Activated T-cell treated with anti-CD3 and anti-CD28 coated beads for 24 hours (primary cell): ENCODE measurements around the gene CALML6.
"Not testable (repeated sequence)": the region's sequence is repeated elsewhere in the genome, so short reads cannot be mapped to it uniquely, and the experiment has no call there.

Source experiments
- DNase-seq: peaks from one replicate; pipeline ENCODE4 v3.0.0-alpha.2; 2020; ENCODE audit warnings: low read depth

CALML6 gene, protein sequence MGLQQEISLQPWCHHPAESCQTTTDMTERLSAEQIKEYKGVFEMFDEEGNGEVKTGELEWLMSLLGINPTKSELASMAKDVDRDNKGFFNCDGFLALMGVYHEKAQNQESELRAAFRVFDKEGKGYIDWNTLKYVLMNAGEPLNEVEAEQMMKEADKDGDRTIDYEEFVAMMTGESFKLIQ

DNA sequence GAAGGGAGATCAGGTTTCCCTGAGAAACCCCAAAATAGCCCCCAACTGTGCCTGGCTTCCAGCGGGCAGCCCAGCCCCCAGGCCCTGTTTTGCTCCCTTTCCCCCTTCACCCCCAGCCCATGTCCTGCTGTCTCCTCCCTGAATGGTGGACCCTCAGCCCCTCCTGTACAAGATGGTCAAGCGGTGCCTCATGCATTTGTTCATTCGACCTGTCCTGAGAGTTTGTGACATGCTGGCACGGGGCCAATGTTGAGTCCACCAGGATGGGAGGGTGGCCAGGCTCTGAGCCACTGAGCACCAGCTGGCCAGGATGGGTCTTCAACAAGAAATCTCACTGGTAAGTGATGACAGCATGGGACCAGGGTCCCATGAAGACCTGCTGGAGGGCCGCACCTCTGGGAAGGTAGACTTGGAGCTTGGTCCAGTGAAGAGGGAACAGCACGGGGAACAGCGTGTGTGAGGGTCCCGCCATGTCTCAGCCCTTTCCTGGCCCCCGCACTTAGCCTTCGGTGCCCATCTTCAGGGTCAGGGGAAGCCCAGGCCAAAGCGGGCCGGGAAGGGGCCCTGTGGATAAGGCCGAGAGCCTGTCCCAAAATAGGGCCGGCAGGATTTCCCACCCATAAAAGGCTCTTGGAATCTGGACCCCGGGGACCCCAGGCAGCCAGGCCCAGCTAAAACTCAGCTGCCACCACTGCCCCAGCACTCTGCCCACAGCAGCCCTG is at the start of gene CALML6:
Gene CALML6, plus strand, starts transcription at position 290 of the 722 bp plus-strand sequence. Its CDS starts 21 bp downstream, at position 311.
- DNase-seq, result no peak

DNA sequence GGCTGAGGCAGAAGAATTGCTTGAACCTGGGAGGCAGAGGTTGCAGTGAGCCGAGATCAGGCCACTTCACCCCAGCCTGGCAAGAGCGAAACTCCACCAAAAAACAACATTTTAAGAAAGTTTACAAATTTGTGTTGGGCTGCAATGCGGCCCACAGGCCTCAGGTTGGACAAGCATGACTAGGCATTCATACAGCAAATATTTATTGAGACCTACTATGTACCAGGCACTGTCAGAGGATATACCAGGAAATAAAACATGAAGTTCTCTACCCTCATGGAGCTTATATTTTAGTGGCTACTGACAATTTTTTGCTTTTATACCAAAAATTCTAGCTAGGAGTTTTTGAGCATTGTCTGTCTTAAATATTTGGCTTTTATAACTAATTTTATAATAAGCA is 47.9 kb upstream of the CALML6 start:
- no peak for DNase-seq

DNA sequence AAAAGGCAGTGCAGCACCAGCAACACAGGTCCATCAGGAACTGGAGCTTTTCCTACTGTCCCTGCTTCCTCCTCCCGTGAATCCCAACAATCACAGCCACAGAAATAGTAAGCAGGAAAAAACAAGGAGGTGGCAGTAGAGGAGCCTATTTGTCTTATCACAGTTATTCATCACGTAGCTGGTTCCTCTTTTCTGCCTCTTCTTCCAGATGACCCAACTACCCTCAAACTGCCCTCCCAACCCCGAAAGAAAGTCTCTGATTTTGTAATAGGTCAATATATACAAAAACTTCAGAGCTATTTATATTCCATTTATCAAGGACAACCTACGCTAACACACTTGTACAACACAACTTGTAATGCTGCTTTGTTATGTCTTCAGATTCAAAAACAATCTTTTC is 45.6 kb upstream of the CALML6 start:
- DNase-seq, result no peak

DNA sequence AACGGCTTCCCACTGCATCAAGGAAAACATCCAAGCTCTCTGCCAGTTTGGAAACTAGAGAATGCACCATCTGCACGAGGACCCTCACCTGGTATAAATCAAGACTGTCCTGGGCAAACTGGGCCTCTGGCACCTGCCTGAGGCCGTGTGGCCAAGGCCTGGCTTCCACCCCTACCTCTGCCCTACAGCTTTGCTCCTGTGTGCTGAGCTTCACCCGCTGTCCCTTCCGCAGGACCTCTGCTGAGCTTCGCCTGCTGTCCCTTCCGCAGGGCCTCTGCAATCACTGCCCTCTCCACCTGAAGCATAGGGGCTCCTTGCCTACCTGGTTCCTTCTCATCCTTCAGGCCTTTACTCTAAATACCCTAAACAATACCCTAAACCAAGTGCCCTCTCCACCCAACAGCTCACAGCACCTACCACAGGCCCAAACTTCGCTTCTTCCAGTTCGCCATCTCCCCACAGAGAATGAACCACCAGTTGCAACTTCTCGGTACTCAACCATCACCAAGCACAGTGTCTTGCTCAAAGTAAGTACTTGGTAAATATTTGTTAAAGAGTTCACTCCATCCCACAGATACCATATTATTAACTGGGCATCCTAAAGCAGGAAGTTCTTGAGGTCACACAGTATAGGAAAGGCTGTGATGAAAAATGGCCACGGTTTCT is 42.6 kb upstream of the CALML6 start:
- no peak for DNase-seq

DNA sequence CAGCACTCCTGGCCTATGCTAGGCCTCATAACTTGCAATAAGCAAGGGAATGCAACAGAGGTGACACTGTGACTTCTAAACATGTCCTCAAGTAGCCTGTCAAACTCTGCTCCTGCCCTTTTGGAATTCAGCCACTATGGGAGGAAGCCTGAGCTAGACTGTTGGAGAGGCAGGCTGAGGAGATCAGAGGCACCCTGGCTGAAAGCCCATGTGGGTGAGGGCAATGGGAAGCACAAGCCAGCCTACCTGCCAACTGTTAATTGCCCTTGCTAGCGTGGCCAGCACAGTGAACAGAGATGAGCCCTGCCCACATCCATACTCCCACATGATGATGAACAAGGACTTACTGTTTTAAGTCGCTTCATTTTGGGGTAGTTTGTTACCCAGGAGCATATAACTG is 41.9 kb upstream of the CALML6 start:
- no peak for DNase-seq

DNA sequence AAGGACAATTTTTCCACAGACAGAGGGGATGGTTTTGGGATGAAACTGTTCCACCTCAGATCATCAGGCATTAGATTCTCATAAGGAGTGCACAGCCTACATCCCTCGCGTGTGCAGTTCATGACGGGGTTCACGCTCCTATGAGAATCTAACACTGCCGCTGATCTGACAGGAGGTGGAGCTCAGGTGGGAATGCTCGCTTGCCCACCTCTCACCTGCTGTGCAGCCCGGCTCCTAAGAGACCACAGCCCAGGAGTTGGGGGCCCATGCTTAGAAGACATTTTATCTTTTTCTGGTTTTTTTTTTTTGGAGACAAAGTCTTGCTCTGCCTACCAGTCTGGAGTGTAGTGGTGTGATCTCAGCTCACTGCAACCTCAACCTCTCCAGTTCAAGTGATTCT is 40.2 kb upstream of the CALML6 start:
- no peak for DNase-seq

DNA sequence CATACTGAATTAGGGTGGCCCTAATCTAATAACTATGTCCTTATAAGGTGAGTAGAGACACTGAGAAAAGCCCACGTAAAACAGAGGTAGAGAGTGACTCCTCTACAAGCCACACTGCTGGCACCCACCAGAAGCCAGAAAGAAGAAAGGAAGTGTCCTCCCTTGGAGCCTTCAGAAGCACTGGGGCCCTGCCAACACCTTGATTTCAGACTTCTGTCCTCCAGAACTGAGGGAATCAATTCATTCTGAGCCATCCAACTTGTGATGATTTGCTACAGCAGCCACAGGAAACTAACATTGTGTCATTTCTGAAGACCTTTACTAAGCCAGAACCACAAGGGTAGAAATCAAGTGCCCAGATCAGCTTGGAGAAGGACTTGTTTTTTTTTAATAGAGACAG is 39.1 kb upstream of the CALML6 start:
- DNase-seq, result no peak

DNA sequence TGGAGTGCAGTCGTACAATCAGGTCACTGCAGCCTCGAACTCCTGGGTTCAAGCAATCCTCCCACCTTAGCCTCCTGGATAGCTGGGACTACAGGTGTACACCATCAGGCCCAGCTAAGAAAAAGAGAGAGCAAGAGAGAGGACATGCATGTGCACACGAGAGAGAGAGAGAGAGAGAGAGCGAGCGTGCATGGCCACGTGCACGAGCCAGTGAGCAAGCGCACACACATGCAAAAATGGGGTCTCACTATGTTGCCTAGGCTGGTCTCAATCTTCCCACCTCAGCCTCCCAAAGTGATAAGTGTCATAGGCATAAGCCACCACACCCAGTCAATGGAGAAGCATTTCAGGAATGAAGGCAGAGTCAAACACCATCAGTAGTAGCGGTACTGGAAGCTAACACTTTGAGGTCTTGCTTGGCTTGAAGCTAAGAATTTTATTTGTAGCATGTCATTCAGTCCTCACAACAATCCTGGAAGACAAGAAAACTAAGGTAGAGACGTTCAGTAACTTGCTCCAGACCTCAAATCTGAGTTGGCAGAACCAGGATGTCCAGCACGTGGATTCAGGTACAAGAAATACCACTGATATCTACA is 38.6 kb upstream of the CALML6 start:
- DNase-seq, result no peak

DNA sequence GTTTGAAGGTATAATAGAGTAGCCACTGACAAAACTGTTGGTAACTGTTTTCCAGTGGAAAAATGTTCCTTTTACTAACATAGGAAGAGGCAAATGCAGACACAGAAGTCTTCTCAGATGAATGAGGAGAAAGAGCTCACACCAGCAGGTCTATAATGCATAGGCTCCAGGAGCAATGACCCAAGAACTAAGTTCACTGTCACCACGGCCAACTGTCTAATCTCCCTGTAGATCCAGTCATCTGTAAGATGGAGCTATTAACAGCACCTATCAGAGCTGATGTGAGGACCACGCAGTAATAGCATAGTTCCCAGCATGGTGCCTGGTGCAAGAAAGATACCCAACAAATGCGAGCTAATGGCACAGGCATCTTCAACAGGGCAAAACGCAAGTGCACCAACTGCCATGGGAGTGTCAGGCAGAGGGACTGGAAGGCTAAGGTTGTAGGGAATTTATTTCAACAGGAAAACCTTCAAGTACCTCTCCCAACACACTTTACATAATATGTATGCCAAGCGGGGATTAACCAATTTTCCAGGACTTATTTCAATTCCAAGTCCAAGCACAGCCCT is 37.1 kb upstream of the CALML6 start:
- no peak for DNase-seq

DNA sequence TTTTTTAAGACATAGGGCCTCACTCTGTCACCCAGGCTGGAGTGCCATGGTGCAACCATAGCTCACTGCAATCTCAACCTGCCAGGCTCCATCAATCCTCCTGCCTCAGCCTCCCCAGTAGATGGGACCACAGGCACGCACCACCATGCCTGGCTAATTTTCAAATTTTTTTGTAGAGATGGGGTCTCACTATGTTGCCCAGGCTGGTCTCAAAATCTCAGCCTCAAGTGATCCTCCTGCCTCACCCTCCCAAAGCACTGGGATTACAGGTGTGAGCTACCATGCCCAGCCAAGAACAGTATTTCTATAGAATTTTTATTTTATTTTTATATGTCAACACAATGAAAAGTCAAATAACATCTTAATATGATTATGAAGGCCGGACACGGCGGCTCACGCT is 35.1 kb upstream of the CALML6 start:
- DNase-seq, result no peak

DNA sequence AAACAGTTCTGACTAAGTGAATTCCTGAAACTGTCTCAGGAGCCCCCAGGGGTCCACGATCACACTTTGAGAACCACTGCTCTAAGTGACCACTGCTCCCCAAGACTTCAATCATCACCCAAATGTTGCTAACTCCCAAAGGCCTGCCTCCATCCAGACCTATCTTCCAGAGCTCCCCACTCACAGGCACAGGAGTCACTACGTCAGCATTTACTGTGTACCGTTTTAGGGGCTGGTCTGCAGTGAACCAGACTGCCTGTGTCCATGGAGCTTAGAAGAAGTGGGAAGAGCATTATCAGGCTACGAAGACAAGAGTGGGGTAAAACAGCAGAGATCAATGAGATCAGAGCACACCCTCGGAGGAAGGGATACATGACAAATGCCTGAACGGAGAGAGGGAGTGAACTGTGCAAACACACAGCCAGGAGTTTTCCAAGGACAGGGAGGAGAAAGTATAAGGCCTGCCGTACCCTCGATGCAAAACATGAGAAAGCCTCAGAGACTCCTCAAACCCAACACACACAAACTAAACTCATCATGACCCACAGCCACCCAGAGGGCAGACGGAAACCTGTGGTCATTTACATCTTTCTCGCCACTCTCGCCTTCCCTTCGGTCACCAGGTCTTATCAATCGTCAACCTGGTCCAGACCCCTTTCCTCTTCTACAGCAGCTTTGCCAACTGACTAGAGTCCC is 34.3 kb upstream of the CALML6 start:
- DNase-seq, result no peak

DNA sequence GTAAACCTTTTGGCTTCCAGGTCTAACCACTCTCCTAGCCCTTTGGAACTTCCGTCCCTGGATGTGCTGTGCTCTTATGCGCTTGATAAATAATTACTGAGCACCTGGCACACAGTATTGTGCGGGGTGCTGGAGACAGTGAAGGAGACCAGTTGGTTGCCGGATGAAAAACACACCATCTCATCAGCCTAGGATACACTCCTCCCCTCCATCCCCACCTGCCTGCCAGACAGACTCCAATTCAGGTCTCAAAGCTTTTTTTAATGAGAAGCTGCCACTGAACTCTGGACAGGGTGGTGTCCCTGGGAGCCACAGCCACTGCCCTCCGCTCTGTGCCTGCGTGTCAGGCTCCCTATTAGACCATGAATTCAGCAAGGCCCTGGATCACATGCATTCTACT is 33.3 kb upstream of the CALML6 start:
- no peak for DNase-seq

DNA sequence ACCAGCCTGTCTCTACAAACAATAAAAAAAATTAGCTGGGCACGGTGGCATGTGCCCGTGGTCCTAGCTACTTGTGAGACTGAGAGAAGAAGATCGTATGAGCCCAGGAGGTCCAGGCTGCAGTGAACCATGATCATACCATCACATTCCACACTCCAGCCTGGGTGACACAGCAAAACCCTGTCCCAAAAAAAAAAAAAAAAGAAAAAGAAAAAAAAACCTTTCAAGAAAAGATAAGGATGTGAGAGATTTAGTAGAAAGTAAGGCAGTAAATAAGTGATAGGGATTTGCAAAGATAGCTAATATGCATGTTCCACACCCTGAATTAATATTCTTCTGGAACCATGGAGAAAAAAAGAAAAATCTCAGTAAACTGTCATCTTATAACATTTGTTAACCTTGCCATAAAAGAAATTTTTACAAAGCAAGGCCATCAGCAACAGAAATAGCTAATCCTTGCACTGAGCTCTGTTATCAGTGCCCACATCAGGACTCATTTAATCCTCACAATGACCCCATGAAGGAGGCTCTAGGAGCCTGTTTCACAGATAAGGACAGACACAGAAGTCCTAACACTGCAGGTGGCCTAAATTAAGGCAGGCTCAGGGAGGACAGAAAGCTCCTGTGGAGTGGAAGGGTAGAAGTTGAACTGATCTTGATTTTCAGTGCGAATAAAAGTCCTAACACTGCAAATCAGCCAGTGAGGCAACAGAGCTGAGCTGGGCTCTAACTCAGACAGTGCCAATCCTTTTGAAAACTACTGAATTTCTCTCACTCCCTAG is 31.8 kb upstream of the CALML6 start:
- no peak for DNase-seq

DNA sequence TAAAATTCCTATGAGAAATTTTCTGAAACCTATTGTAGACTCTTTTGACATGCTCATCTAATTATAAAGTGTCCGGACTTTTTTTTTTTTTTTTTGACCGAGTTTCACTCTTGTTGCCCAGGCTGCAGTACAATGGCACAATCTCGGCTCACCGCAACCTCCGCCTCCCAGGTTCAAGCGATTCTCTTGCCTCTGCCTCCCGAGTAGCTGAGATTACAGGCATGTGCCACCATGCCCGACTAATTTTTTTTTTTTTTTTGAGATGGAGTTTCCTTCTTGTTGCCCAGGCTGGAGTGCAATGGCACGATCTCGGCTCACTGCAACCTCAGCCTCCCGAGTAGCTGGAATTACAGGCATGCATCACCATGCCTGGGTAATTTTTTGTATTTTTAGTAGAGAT is 31.2 kb upstream of the CALML6 start:
- not testable (repeated sequence) for DNase-seq

DNA sequence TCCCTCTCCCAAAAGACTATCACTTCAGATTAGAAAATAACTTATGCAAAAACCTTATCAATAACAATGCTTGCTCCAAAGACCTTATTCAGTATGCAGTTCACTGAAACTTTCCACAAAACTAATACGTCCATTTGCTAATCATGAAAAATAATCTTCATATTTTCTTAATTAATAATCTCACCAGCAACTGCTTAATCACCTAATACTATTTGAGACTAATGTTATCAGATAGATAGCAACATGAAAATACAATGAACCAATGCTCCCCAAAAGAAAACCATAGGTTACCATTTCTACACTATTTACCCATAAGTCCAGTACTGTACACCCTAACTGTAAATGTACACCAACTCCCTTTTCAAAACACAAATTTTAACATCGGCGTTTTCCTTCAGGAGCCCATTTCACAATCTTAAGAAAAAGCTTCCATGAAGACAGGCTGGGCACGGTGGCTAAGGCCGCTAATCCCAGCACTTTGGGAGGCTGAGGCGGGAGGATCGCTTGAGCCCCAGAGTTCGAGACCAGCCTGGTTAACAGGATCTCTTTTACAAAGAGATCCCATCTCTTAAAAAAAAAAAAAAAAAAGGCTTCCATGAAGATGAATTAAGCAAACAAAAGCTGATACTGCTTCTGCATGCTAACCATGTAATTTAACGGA is 25.8 kb upstream of the CALML6 start:
- no peak for DNase-seq

DNA sequence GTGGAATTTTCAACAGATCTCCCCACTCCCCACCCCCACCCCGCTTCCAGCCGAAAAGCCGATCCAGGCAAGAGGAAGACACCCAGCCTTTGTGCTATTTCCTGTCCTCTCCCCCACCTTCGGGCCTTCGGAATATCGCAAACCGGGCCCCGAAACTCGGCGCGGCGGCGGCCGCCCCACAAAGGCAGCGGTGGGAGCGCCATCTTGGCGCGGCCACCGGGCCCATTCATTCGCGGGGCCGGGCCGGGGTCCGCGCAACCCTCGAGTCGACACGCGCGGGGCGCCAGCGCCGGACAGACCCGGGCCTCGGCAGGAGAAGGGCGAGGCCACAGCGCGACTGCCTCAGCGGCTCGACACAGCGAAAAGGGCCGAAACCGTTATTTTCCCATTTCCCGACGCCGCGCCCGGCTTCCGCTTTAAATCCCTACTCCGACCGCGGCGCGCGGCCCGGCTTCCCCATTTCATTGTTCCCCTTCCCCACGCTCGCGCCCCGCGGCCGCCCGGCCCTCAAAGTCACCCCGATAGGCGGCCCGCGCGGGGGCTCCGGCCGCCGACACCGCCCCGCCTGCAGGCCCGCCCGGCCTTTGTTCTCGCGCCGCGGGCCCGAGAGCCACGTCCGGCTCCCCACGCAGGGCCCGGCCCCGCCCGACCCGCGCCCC is 25.1 kb upstream of the CALML6 start:
- peak; percentile 28 for DNase-seq

DNA sequence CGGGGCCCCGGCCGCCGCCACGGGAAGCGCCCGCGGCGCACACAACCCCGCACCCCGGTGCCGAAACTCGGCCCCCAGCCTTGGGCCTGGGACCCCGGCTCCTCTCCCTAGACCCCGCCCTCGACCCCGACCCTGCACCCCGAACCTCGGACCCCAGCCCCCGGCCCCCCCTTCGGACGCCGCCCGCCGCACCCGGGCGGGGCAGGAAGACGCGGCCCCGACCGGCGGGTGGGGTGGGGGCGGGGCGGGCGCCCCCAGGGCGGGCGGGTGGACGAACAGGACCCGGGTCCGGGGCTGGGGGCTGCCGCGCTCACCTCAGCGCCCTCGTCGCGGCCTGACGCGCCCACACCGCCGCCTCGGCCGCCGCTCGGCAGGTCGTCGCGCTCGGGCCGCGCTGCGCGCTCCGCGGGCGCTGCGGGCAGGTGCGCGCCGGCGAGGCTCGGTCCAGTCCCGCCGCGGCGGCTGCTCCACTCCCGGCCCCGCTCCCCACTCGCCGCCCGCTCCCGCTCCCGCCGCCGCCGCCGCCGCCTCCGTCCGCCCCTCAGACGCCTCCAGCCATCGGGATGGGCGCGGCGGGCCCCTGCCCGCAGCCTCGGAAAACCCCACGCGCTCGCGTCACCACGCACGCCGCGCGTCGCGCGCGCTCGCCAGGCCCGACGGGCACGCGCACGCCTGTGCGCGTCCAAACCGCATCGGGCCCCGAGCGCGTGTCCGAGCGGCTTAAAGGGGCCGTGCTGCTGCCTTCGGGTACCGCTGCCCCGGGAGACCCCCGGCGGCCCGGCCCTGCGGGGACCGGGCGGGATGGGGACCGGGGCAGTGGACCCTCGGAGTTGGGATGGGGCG is 24.3 kb upstream of the CALML6 start, which contains the start of gene GNB1:
Gene GNB1, minus strand, starts transcription at position 582 of the 843 bp plus-strand sequence. CDS start 65,634 bp downstream, outside the sequence.
- DNase-seq, result peak; percentile 83

DNA sequence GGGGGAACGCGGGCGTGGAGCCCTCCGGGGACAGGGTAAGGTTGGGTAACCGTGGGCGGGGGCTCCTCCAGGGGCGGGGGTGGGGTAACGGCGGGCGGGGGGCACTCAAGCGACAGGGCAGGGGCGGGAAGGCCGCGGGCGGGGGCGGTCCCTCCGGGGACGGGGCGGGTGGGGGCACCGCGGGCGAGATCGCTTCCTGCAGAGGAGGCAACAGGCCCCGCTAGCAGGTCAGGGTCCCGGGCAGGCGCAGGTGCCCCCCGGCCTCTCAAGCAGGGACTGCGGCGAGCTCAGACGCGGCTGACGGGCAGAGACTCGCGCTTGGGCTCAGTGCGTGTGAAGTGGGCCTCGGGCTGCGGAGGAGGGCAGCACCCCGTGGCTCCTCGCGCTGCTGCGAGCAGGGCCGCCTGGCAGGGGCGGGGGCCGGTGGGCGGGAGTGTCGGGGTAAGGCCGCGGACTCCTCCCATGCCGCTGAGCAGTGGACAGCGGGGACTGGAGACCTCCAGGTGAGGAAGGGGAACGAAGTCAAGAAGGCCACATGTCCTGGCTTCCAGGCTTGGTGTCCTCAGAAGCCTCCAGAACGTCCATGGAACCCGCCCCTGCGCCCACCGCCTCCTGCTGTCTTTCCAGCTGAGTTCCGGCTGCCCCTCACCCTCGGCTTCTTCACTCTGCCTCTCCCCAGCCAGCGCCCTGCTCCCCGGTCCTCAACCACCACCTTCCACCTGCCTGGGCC is 23.5 kb upstream of the CALML6 start:
- no peak for DNase-seq
